ENCODE results near the gene DYNLRB2.
A peak's percentile ranks its signal among the peaks of the same experiment; 100 is the strongest.

The DYNLRB2 gene

DNA sequence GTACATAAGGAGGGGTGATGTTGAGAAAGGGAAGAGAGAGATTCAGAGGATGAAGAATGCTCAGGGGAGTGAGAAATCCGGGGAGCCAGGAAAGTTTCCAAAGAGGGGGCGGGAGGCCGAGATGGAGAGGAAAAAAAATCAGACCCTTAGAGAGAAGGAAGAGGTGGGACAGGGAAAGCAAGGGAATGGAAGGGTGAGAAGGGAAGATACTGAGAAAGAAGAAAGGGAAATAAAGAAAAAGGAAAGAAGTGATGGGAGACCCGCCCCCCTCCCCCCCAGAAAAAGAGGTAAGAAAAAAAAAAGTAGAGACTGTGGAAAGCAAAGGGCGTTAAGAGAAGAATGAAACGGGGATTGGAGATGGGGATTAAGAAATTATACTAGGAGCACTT is 507 bp downstream of the DYNLRB2 start:
- DNase-seq, result no peak
- Mint-ChIP-seq H3K27ac (no peak overlapping the region), H3K27me3 (ENCODE audit: low read depth, poor library complexity) (peaks cover 90% of the 10 kb centered on the region)

DNA sequence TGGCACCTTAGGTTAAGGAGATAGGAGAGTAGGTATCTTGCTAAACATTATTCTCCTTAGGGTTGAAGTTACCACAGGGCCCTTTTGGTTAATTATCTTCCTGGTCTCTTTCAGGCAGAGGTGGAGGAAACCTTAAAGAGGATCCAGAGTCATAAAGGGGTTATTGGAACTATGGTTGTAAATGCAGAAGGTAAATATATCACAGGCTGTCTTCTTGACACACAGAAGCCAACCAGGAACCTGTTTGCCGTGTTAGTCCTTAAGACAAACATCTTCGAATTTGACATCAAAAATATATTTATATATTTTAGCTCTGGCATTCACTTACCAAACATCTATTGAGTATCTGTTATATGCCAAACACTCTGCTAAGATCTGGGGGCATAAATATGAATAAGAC is 2.4 kb downstream of the DYNLRB2 start:
- no peak for DNase-seq
- H3K36me3 Mint-ChIP-seq (ENCODE audit: low read depth), result no peaks in the 10 kb centered on the region
- TF ChIP-seq, protein P1, sequence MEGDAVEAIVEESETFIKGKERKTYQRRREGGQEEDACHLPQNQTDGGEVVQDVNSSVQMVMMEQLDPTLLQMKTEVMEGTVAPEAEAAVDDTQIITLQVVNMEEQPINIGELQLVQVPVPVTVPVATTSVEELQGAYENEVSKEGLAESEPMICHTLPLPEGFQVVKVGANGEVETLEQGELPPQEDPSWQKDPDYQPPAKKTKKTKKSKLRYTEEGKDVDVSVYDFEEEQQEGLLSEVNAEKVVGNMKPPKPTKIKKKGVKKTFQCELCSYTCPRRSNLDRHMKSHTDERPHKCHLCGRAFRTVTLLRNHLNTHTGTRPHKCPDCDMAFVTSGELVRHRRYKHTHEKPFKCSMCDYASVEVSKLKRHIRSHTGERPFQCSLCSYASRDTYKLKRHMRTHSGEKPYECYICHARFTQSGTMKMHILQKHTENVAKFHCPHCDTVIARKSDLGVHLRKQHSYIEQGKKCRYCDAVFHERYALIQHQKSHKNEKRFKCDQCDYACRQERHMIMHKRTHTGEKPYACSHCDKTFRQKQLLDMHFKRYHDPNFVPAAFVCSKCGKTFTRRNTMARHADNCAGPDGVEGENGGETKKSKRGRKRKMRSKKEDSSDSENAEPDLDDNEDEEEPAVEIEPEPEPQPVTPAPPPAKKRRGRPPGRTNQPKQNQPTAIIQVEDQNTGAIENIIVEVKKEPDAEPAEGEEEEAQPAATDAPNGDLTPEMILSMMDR (IDR thresholded peaks at IDR 0.05), result no peak
- H3K4me3 Mint-ChIP-seq, result no peak overlapping the region
- H3K4me1 Mint-ChIP-seq, result peaks cover 14% of the 10 kb centered on the region
- H3K9me3 Mint-ChIP-seq, result peaks cover 11% of the 10 kb centered on the region
- no peak overlapping the region for H3K27ac Mint-ChIP-seq
- H3K27me3 Mint-ChIP-seq (ENCODE audit: low read depth, poor library complexity), result peaks cover 81% of the 10 kb centered on the region

More for the DNA sequence above, 507 bp downstream of the DYNLRB2 start:
- peaks cover 14% of the 10 kb centered on the region for H3K4me1 Mint-ChIP-seq
- H3K36me3 Mint-ChIP-seq (ENCODE audit: low read depth), result no peaks in the 10 kb centered on the region
- peak overlapping the region; percentile 88 for H3K4me3 Mint-ChIP-seq
- peaks cover 11% of the 10 kb centered on the region for H3K9me3 Mint-ChIP-seq
- TF ChIP-seq, protein P1 (IDR thresholded peaks at IDR 0.05), result no peak

DNA sequence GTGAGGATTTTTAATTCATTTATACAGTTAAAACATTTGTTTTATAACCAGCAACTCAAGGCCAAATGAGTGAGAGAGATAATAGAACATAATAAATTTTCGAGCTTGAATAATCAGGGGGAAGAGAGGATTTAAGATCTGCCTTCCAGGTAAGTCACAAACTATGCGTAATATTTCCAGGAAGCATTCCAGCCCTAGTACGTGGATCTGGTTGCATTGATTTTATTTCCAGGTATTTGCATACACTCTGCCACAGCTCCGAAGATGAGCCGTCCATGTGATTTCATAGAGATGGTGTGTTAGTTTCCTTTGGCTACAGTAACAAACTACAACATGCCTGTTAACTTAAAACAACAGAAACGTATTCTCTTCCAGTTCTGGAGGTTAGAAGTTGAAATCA is 3.5 kb downstream of the DYNLRB2 start:
- Mint-ChIP-seq H3K9me3 (peaks cover 11% of the 10 kb centered on the region), H3K36me3 (ENCODE audit: low read depth) (no peaks in the 10 kb centered on the region), H3K4me3 (no peak overlapping the region), H3K4me1 (peaks cover 14% of the 10 kb centered on the region), H3K27me3 (ENCODE audit: low read depth, poor library complexity) (peaks cover 75% of the 10 kb centered on the region), H3K27ac (no peak overlapping the region)
- TF ChIP-seq, protein P1 (IDR thresholded peaks at IDR 0.05), result no peak
- DNase-seq, result no peak

DNA sequence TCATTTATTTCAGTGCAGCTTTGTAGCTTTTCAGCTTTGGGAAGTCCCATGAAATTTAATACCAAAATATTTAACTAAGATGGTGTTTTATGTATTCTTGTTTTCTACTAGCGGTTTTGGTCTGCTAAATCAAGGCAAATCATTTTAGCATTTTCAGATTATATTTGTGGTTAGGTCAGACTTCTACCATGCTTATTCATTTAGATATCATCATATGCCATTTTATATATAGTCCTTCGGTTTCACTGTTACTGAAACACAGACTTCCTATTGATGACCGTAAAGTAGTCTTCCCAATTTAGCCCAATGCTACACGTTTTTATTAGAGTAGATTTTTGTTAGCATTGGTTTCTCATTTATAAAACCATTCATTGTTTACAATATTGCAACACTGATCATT is 5.5 kb downstream of the DYNLRB2 start:
- H3K4me1 Mint-ChIP-seq, result peaks cover 5% of the 10 kb centered on the region
- no peaks in the 10 kb centered on the region for H3K9me3 Mint-ChIP-seq
- no peak for DNase-seq
- no peak overlapping the region for H3K27ac Mint-ChIP-seq
- TF ChIP-seq, protein P1 (IDR thresholded peaks at IDR 0.05), result no peak
- no peak overlapping the region for H3K4me3 Mint-ChIP-seq
- no peaks in the 10 kb centered on the region for H3K36me3 Mint-ChIP-seq (ENCODE audit: low read depth)
- H3K27me3 Mint-ChIP-seq (ENCODE audit: low read depth, poor library complexity), result peaks cover 69% of the 10 kb centered on the region

DNA sequence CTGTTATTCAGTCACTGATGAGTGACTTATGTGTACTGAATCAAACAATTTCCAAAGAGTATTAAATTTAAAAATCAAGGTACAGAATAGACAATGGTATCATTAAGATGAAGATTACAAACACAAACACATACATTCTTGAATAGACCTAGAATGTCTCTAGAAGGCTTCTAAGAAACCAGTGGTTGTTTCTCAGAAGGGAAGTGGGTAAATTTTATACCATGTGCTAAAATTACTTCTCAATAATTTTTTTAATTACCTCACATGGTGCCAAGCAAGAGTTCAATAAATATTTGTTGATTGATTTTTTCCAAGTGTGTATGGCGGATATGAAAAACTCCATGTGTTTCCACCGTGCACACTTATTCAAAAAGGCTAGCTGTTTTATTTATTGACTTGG is 6.4 kb downstream of the DYNLRB2 start:
- Mint-ChIP-seq H3K4me3 (no peak overlapping the region), H3K27ac (no peak overlapping the region), H3K36me3 (ENCODE audit: low read depth) (no peaks in the 10 kb centered on the region), H3K9me3 (no peaks in the 10 kb centered on the region), H3K27me3 (ENCODE audit: low read depth, poor library complexity) (peaks cover 68% of the 10 kb centered on the region), H3K4me1 (no peaks in the 10 kb centered on the region)
- TF ChIP-seq, protein P1 (IDR thresholded peaks at IDR 0.05), result no peak
- DNase-seq, result no peak

DNA sequence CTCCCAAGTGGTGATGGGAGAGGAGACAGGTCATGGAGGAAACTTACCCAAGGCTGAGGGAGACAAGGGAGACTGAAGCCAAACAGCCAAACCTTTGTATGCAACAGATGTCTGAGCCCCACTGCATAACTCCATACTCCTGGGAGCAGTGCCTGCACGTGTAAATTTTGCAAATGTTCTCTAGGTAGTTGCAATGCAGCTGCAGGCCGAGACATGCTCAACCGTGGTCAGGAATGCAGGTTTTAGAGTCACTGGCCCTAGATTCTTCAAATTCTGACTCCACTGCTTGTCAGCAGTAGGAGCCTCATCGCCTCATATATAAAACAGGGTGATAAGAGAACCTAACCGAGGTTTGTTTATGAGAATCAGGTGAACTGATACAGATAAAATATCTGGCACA is 11.5 kb downstream of the DYNLRB2 start:
- peaks cover 73% of the 10 kb centered on the region for H3K27me3 Mint-ChIP-seq (ENCODE audit: low read depth, poor library complexity)
- H3K9me3 Mint-ChIP-seq, result no peaks in the 10 kb centered on the region
- H3K4me3 Mint-ChIP-seq, result no peak overlapping the region
- no peak for DNase-seq
- no peak overlapping the region for H3K27ac Mint-ChIP-seq
- TF ChIP-seq, protein P1 (IDR thresholded peaks at IDR 0.05), result no peak
- H3K4me1 Mint-ChIP-seq, result no peaks in the 10 kb centered on the region
- H3K36me3 Mint-ChIP-seq (ENCODE audit: low read depth), result no peaks in the 10 kb centered on the region

Measured in nephron progenitor cell (in vitro differentiated cells).